ENCODE results near the gene NAV2.

NAV2 gene

DNA sequence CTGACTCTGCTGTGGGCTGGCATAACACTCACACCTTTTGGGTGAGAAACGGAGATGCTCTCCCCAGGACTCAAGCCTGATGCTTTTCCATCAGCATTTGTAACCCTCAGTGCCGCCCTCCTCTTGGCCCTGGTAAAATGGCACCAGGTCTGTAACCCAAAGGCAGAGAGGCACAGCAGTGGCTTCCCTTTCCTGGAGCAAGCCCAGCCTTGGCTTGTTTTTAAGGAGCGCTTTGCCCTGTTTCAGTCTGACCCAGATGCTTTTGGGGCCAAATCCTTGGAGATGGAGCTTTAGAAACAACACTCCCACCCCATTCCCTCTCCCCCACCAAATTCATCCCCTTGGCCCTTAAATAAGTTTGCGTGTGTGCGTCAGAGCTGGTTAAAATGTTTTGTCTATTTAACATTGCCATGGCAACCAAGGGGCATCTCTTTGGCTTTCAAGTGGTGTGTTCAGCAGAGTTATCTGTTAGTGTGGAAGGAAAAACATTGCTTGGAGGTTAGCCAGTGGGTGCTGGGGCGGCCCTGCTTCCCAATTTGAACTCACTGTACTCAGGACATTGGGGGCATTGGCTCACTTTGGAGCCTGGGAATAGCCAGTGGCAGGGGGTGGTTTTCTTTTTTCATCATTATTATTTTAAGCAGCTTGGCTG, 134.1 kb downstream of the NAV2 start:
- no peak for FAIRE-seq
- DNase-seq (ENCODE audit: extremely low spot score, insufficient read length, low read depth), result no peak

DNA sequence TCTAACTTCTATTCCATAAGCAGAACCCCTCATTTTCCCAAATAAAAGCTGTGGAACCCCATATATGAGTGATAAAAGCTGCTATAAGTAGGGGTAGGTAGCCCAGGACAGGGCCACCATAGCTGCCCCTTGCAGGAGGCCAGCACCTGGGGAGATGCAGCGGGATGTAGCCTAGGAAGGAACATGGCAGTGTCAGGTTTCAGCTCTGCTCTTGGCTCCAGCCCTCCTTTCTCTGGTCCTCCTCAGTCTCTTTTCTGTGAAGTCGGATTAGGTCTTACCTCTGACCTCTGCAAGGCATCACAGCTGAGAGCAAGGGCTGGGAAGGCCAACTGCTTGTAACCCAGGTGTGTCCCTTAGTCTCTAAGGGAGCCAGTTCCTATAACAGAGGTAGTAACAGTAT, 135.6 kb downstream of the NAV2 start:
- no peak for DNase-seq (ENCODE audit: extremely low spot score, insufficient read length, low read depth)
- FAIRE-seq, result no peak

DNA sequence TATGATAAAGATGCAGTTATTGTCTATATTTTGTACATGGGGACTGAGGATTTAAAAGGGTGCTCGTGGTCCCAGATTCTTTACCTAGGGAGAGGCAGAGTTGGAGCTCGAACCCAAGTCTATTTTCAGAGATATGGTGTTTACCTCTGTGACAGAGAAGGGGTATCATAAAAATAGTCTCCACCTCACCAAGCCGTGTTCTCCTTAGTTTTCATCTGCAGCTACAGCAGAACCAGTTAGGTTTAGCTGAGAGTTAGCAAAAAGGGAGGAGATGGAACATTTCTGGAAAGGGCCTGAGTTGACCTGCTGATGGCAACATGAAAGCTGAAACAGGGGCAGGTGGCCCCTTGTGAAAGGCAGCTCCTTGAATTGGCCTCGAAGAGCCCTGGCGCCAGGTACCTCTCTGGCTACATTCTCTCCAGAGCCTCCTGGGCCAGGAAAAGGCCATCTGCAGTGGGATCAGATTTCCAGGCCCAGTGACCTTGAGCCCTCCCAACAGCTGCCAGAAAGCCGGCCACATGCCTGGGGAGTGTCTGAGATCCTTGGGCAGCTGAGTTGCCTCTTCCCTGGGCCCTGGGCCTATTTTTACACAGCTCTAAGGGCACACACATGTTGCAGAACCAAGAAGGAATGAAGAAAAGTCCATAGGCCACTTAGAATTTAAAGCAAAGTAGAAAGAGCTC, 136.6 kb downstream of the NAV2 start:
- FAIRE-seq (no peak), DNase-seq (ENCODE audit: extremely low spot score, insufficient read length, low read depth) (no peak)

DNA sequence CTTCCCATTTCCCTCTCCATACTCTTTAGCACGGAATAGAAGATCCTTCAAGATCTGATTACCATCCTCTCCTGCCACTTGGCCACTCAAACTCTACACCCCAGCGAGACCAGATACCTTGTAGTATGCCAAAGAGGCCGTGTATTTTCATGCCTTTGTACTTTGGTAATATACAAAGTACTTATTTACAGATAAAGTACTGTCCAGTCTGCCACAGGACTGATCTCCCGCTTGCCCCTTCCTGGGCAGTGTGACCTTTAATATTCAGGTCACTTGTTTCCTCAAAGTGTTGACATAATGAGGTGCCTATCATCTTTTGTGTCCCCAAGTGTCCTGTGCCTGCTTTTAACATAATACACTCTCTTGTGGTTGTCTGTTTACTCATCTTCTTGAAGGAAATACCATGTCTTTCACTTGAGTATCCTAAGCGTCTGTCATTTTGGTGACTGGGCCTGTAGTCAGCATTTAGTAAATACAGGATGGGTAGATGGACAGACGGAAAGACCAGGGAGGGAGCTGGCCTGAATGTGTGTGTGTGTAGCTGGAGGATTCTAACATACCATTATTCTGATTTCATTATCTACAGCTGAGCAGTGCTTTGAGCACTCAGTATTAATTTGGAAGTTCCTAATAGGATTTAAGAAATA, 137.4 kb downstream of the NAV2 start:
- no peak for DNase-seq (ENCODE audit: extremely low spot score, insufficient read length, low read depth)
- no peak for FAIRE-seq

DNA sequence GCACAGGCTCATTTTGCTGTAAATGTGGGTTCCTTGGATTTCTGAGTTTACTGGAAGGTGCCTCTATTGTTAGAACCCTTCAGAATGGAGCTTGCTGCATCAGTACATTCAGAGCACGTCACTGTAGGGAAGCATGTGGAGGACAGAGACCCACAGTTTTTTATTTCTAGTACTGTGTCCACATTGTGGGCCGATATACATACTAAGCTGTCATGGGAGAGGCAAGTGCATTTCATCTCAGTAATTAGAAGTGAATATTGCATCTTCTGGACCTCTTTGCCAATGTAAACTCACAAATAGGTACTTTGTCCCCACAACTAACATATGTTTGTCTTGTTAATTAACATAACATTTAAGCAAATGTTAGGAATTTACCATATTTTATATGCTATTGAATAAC, 139.7 kb downstream of the NAV2 start:
- DNase-seq (ENCODE audit: extremely low spot score, insufficient read length, low read depth), result no peak
- no peak for FAIRE-seq

DNA sequence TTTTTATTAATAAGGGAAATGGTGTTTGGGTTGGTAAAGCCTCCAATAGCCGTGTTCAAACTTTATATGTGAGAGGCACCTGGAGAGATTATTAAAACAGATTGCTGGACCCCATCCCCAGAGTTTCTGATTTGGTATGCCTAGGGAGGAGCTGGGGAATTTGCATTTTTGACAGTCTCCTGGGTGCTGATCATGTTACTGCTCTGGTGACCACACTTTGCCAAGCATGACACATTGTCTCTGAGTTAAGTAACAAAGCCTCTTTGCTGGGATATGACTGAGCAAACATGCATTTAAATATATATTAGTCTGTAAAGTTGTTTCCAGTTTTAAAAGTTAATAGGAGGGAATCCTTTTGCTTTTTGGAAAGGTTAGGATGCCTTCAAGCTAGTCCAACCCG, 140.4 kb downstream of the NAV2 start:
- FAIRE-seq (no peak), DNase-seq (ENCODE audit: extremely low spot score, insufficient read length, low read depth) (no peak)

DNA sequence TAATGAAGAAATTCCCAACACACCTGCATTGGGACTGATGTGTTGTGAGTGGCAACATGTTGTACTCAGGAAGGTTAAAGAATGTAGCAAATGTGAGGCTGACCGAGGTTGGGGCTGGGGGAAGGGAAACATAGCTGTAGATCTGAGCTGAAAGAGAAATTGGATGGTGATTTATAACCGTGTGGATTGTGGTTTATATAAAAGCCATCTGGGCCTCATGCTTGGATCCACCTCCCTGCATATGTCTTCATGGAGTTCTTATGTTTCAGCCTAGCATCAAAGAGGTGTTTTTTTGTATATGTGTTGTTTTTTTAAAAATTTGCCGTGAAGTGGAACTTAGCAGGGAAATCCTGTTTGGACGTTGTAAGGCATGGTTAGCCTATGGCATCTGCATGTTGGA, 141.3 kb downstream of the NAV2 start:
- FAIRE-seq (no peak), DNase-seq (ENCODE audit: extremely low spot score, insufficient read length, low read depth) (no peak)

DNA sequence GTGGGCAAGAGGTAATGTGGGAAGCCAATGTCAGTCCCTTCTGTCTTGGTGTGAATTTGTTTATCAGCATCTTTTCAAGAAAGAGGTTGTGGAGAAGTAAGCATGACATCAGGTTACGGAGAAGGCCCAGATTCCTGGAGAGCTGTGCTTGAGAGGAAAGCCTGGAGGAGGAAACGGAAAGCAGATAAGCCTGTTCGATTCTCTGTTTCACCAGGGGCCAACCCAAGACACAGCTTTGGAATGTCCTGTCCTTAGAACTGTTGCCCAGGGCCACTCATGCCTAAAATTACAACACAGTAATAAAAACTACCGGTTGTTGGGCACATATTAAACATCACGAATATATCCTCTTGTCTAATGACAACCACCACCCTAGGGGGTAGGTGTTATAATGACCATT, 148.5 kb downstream of the NAV2 start:
- FAIRE-seq (no peak), DNase-seq (ENCODE audit: extremely low spot score, insufficient read length, low read depth) (no peak)

DNA sequence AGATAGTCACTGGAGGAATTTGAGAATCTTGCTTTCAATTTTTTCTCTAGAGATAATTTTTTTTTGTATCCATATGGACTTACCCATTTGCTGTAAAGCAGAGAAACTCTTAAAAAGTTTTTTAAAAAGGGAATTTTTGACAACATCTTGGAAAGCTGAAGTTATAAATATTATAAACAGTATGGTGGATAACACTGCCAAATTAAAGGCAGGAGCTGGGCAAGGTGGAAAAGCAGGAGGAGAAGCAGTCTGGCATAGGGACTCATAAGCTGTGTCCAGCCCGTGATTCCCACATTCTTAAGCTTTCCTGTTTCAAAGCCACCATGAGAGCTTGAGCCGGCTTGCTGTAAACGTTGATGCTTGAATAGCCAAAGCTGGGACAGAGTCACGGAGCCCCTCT, 149.5 kb downstream of the NAV2 start:
- no peak for DNase-seq (ENCODE audit: extremely low spot score, insufficient read length, low read depth)
- FAIRE-seq, result no peak

DNA sequence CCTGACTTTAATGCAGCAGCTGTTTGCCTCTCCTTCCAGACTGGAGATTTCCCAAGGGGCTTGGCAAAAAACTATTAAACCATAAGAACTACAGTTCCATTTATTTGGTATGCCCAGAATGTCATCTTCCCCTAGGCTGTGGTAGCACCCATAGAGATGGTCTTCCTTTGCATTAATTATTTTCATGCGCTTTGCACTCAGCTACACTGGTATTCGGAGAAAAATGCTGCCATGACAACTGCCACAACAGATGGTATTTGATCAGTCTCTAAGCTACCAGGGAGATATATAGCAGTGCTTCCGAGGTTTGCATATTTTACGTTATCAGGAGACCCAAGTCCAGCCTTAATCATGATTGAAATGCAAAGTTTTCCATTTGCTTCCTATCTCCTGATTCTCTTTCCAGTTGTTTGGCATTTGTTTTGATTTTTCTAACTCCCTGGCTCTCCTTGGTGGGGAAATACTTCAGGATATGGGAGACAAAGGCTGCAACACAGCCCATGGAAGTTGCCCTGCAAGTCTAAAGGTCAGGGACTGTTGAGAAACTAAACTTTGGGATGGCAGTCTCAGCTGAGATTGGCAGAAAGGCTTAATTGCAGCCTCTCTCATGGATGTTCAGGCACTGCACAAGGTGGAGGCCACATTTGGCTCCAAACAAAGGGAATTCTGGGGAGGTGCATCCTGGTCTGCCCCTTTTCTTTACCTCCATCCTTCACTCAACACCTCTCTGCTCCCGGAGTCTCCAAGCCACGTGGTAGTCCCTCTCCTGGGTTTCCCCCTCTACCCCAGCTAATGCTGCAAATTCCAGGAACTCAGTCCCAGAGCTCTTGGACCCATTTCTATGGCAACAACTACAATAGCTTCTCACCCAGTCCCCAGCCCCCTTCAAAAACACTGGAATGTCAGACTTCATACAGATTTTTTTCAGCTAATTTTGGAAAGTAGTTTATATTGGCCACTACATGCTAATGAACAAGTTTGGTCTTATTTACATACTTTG, 151.8 kb downstream of the NAV2 start:
- FAIRE-seq (no peak), DNase-seq (ENCODE audit: extremely low spot score, insufficient read length, low read depth) (no peak)

DNA sequence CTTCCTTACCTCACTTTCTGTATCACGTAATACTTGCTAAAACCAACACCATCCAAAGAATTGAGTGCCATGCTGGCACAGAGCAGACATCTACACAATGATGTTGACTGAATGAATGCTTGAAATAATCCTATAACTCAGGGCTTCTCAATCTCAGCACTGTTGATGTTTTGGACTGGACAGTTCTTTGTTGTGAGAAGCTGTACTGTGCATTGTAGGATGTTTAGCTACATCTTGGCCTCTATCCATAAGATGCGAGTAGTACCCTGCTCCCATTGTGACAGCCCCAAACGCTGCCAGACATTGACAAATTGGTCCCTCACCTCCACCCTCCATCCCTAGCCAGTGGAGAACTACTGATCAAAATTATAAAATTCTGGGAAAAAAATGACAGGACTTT, 153.4 kb downstream of the NAV2 start:
- DNase-seq (ENCODE audit: extremely low spot score, insufficient read length, low read depth) (no peak), FAIRE-seq (no peak)

DNA sequence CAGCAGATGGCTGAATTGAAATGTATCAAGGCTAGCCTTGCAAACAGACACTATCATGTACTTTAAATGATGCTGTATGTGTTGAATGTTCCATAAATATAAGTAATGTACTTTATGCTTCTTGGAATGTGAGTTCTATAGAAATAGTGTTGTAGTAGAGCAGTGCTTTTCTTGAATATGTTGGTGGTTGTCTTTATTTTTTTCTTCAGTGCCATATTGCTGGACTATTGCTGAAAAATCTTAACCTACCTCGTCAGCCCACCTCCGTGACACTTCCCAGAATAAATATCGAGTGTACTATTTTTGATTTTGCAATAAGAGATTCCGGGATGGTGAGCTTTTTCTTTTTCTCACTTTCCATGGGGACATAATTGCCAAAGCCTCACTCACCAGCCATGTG, 153.9 kb downstream of the NAV2 start:
- DNase-seq (ENCODE audit: extremely low spot score, insufficient read length, low read depth) (no peak), FAIRE-seq (no peak)

DNA sequence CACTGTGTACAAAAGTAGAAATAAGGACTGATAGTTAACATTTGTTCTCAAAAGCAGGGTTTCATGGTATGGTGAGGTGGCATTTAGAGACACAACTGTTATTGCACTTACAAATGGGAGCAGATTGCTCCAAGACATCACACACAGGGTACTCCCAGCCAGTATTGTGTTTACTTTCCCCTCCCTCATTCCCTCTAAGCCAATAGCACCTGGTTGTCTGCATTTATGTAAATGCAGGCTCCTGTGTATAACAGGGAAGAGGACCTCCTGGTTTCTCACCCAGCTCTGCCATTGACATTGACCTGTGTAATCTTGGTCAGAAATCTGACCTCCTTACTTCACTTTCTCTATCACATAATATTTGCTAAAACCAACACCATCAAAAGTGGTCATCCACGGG, 154.4 kb downstream of the NAV2 start:
- FAIRE-seq (no peak), DNase-seq (ENCODE audit: extremely low spot score, insufficient read length, low read depth) (no peak)

DNA sequence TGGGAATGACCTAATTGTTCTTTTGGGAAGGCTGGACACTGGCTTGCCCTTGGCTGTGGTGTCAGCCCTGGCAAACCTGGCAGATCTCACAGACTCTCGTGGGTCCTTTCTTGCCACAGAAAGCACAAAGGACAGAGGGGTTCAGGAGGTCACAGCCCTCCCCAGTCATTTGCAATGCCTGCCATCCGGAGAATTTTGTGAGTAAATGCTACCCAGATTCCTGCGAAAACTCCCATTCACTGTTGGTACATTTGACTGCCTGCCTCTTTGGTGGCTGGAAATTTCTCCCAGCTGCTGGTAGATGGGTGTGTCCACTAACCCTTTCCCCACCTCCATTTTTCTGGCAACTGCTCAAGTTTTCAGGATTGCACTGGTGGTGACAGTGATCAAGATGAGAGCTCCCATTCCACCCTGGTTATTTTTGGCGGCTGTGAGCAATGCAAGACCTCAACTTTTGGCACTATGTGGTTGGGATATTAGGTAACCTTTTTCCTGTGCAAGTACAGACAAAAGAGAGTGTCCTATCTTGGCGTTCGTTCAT, 155.7 kb downstream of the NAV2 start:
- no peak for FAIRE-seq
- no peak for DNase-seq (ENCODE audit: extremely low spot score, insufficient read length, low read depth)

DNA sequence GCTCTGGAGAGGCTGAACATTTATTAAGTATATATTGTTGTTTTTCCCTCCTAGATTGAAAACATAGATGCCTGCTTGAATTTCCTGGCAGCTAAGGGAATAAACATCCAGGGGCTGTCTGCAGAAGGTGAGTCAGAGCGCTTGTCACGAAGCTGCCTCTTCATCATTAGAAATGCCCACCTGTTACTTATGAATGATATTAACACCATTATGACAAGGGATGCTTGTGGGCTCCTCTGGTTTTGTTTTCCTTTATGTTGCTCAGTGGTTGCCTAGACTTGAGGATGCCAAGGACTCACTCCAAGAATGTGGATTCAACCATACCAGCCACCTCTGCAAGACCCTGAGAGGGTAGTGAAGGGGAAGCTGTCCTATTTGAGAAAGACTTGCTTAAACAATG, 156.2 kb downstream of the NAV2 start:
- DNase-seq (ENCODE audit: extremely low spot score, insufficient read length, low read depth) (no peak), FAIRE-seq (no peak)

DNA sequence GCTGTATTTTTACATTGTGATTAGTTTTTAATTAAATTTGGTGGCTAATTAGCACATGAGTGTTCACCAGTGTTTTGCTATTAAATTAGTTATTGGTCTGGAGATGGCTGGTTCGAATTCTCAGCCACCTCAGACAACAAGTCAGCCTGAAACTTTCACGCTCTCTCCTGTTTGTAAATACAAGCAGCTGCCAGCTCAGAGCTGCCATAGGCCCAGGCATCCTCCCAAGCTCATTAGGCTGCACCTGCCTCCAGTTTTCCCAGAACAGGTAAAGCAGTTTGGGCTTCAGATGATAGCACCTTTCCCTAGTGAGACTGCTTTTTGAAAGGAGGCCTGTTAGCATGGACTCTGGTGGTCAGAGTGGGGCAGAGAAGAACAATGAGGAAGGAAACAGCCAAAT, 156.8 kb downstream of the NAV2 start:
- FAIRE-seq, result no peak
- DNase-seq (ENCODE audit: extremely low spot score, insufficient read length, low read depth), result no peak

DNA sequence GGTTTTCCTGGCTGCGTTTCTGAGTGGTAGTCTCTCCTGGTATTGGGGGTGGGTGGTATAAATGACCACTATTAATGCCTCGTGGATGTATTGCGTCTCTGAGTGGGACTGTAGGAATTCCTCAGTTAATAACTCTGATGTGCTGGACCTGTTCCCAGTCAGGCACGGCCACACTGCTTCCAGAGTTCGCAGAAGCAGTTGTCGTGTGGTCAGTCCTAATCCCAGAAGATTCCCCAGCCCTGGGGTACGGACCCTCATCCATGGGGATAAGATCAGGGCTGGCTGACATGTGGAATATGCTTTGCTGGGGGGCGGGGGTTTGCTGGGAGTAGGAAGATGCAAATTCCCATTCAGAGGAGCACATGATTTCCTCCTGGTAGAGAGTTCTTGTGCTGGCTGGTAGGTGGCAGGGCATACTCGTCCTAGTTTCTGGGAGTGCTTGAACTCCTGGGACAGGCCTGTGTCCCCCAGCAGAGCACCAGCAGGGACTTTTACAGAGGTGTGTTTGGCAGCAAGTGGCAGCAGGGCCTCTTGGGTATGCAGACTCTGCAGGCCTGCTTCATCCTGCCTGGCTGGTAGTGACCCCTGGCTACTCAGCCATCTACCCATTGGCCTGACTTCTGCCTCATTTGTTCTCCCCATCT, 157.4 kb downstream of the NAV2 start:
- no peak for DNase-seq (ENCODE audit: extremely low spot score, insufficient read length, low read depth)
- FAIRE-seq, result no peak

DNA sequence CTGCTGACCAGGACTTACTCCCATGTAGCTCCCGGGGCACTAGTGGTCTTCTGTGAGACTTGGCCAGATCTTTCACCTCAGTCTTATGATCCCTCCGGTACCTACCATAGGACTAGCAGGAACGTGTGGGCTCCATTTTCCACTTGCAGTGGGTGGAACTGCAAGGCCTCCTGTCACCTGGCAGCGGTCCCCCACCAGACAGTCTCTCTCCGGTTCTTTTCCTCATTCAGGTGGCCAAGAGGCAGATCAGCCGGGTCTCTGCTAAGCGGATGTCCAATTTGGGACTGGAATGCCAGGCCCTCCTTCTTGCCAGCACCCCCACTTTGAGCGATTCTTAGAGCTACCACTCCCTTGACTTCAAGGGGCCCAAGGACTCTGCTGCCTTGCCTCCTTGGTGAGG, 158.9 kb downstream of the NAV2 start:
- FAIRE-seq (no peak), DNase-seq (ENCODE audit: extremely low spot score, insufficient read length, low read depth) (no peak)

DNA sequence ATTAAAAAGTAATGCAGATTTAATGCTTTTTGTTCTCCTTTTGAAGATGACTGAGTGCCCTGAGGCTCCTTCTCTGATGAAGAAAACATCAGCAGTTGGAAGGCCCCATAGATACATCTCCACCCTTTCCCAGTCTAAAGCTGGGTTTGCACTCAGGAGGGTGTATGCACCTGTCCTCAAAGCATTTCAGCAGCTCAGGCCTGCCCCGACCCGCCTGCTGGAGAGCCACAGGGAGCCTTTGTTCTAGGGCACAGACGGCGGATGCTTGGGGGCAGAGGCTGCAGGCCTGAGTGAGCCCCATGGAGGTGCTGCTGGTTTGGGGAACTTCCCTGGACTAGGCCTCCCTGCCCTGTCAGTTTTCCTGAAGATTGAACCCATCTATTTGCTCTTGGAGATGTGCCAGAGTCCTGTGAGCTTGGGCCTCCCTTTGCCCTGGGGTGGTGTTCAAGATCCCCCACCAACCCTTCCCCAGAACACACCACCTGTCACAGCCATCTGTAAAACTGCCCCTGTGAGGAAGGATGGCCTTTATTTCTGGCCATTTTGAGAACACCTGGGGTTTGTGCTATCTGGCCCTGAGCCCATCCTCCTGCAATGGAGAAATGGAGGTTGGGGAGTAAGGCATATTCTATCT, 160.0 kb downstream of the NAV2 start:
- no peak for DNase-seq (ENCODE audit: extremely low spot score, insufficient read length, low read depth)
- no peak for FAIRE-seq

All from GM18507 (cell line).